ENCODE data around the gene TAB2. TPM values are rescaled to one million over a fixed set of nuclear protein-coding genes. Genes with fewer than 3 reads are reported as not detected.
"Not testable (repeated sequence)": the region's sequence is repeated elsewhere in the genome, so short reads cannot be mapped to it uniquely, and the experiment has no call there.

Gene TAB2
- total RNA-seq, 2 experiments from 2014 or later, result 121 to 123 TPM

- no peaks in the 10 kb centered on the region for H3K9me3 Mint-ChIP-seq
- H3K4me1 Mint-ChIP-seq (ENCODE audit: low read depth), result peaks cover 10% of the 10 kb centered on the region
- no peak overlapping the region for H3K27ac Mint-ChIP-seq
- intact Hi-C loops (cut with DNase I, micrococcal nuclease), result no loop called here
- H3K4me1 ChIP-seq (ENCODE audit: insufficient read depth, low read length), result no peaks in the 10 kb centered on the region
- ChIA-PET CTCF (interaction anchor here (0.7 to 1.3 kb wide), 3 partner anchors 9 to 97 kb away, joined by 3 to 7 read pairs (median 4); no protein-coding TSS in a partner anchor), POLR2A (interaction anchor here (0.8 kb wide), 1 partner anchor 9 kb away, joined by 4 read pairs; no protein-coding TSS in a partner anchor)
- H3K27me3 Mint-ChIP-seq, result no peaks in the 10 kb centered on the region
- H3K9me3 ChIP-seq (ENCODE audit: control insufficient read depth in 1 of 2, insufficient read depth in 1 of 2, low read length in 2 of 2), result no peaks in the 10 kb centered on the region
- H3K27ac ChIP-seq (ENCODE audit: low read depth in 1 of 2, low read length in 2 of 2), result no peak overlapping the region
- no peak for DNase-seq
- no peaks in the 10 kb centered on the region for H3K36me3 Mint-ChIP-seq (ENCODE audit: low read depth)
- no peaks in the 10 kb centered on the region for H3K27me3 ChIP-seq (ENCODE audit: control insufficient read depth in 1 of 2, insufficient read depth in 2 of 2, low read length in 2 of 2)
- H3K36me3 ChIP-seq (ENCODE audit: insufficient read depth, low read length), result no peaks in the 10 kb centered on the region
- no peak for TF ChIP-seq CTCF (IDR thresholded peaks at IDR 0.05)
- ATAC-seq (ENCODE audit: poor library complexity), result no peak
- no peak overlapping the region for H3K4me3 ChIP-seq (ENCODE audit: low read length)
- H3K4me3 Mint-ChIP-seq, result no peak overlapping the region
Observed at GRCh38 chr6:149440735-149441671, 123.5 kb downstream of the TAB2 start.

GRCh38 chr6:149441740-149442139, 124.2 kb downstream of the TAB2 start:
- H3K4me1 ChIP-seq (ENCODE audit: insufficient read depth, low read length), result no peaks in the 10 kb centered on the region
- Mint-ChIP-seq H3K9me3 (no peaks in the 10 kb centered on the region), H3K36me3 (ENCODE audit: low read depth) (no peaks in the 10 kb centered on the region), H3K4me3 (no peak overlapping the region), H3K4me1 (ENCODE audit: low read depth) (peaks cover 10% of the 10 kb centered on the region), H3K27me3 (no peaks in the 10 kb centered on the region), H3K27ac (no peak overlapping the region)
- H3K9me3 ChIP-seq (ENCODE audit: control insufficient read depth in 1 of 2, insufficient read depth in 1 of 2, low read length in 2 of 2), result no peaks in the 10 kb centered on the region
- no peak for DNase-seq
- POLR2A ChIA-PET, result interaction anchor here (0.8 kb wide), 1 partner anchor 10 kb away, joined by 4 read pairs; no protein-coding TSS in a partner anchor
- CTCF ChIA-PET, result interaction anchor here (1.3 kb wide), 1 partner anchor 10 kb away, joined by 7 read pairs; no protein-coding TSS in a partner anchor
- H3K36me3 ChIP-seq (ENCODE audit: insufficient read depth, low read length), result no peaks in the 10 kb centered on the region
- no peaks in the 10 kb centered on the region for H3K27me3 ChIP-seq (ENCODE audit: control insufficient read depth in 1 of 2, insufficient read depth in 2 of 2, low read length in 2 of 2)
- no peak overlapping the region for H3K27ac ChIP-seq (ENCODE audit: low read depth in 1 of 2, low read length in 2 of 2)
- no peak overlapping the region for H3K4me3 ChIP-seq (ENCODE audit: low read length)
- no peak for TF ChIP-seq CTCF (IDR thresholded peaks at IDR 0.05)
- intact Hi-C loops (cut with DNase I, micrococcal nuclease), result no loop called here
- ATAC-seq (ENCODE audit: poor library complexity), result no peak

- Mint-ChIP-seq H3K27me3 (no peaks in the 10 kb centered on the region), H3K4me1 (ENCODE audit: low read depth) (peaks cover 4% of the 10 kb centered on the region), H3K4me3 (no peak overlapping the region), H3K36me3 (ENCODE audit: low read depth) (peaks cover 8% of the 10 kb centered on the region), H3K27ac (no peak overlapping the region), H3K9me3 (no peaks in the 10 kb centered on the region)
- Histone ChIP-seq H3K36me3 (ENCODE audit: insufficient read depth, low read length) (no peaks in the 10 kb centered on the region), H3K9me3 (ENCODE audit: control insufficient read depth in 1 of 2, insufficient read depth in 1 of 2, low read length in 2 of 2) (no peaks in the 10 kb centered on the region), H3K4me1 (ENCODE audit: insufficient read depth, low read length) (no peaks in the 10 kb centered on the region), H3K27ac (ENCODE audit: low read depth in 1 of 2, low read length in 2 of 2) (no peak overlapping the region), H3K4me3 (ENCODE audit: low read length) (no peak overlapping the region), H3K27me3 (ENCODE audit: control insufficient read depth in 1 of 2, insufficient read depth in 2 of 2, low read length in 2 of 2) (no peaks in the 10 kb centered on the region)
- TF ChIP-seq CTCF (IDR thresholded peaks at IDR 0.05), result no peak
- ChIA-PET POLR2A (interaction anchor here (0.8 kb wide), 1 partner anchor 239 kb away, joined by 3 read pairs; no protein-coding TSS in a partner anchor), CTCF (interaction anchor here (1.7 kb wide), 1 partner anchor 415 kb away, joined by 3 read pairs; no protein-coding TSS in a partner anchor)
- ATAC-seq (ENCODE audit: poor library complexity) (no peak), DNase-seq (no peak)
- intact Hi-C loops (cut with DNase I, micrococcal nuclease), result no loop called here
Observed at GRCh38 chr6:149443411-149444181, 126.1 kb downstream of the TAB2 start.

GRCh38 chr6:149444360-149445094, 127.0 kb downstream of the TAB2 start:
- ATAC-seq (ENCODE audit: poor library complexity); H3K9me3 ChIP-seq (ENCODE audit: control insufficient read depth in 1 of 2, insufficient read depth in 1 of 2, low read length in 2 of 2); H3K27ac Mint-ChIP-seq; H3K27me3 Mint-ChIP-seq; H3K9me3 Mint-ChIP-seq; DNase-seq; H3K4me3 Mint-ChIP-seq; H3K4me3 ChIP-seq (ENCODE audit: low read length); H3K4me1 ChIP-seq (ENCODE audit: insufficient read depth, low read length); H3K4me1 Mint-ChIP-seq (ENCODE audit: low read depth); intact Hi-C loops (cut with DNase I, micrococcal nuclease); POLR2A ChIA-PET; H3K27ac ChIP-seq (ENCODE audit: low read depth in 1 of 2, low read length in 2 of 2); H3K36me3 ChIP-seq (ENCODE audit: insufficient read depth, low read length); H3K27me3 ChIP-seq (ENCODE audit: control insufficient read depth in 1 of 2, insufficient read depth in 2 of 2, low read length in 2 of 2): not testable (repeated sequence)
- CTCF ChIA-PET, result interaction anchor here (1.7 to 2.0 kb wide), 2 partner anchors 73 to 416 kb away, joined by 3 to 5 read pairs; no protein-coding TSS in a partner anchor
- H3K36me3 Mint-ChIP-seq (ENCODE audit: low read depth), result peaks cover 11% of the 10 kb centered on the region

Data from CD4-positive, alpha-beta T cell (primary cell).